Sciatic nerve (tissue), 2 donors: ENCODE results near the gene SDK2. TPM values are rescaled to one million over a fixed set of nuclear protein-coding genes. Genes with fewer than 3 reads are reported as not detected.
"Not testable (repeated sequence)": the region's sequence is repeated elsewhere in the genome, so short reads cannot be mapped to it uniquely, and the experiment has no call there.

Source experiments
- ATAC-seq: fragments of 200-7000 bp; cut with Tn5 transposase; one replicate; pipeline ENCODE4 v1.9.1; 2020; ENCODE audit warnings: mild to moderate bottlenecking, moderate library complexity
- DNase-seq: peaks from one replicate; pipeline ENCODE4 v3.0.0-alpha.2; 2020; ENCODE audit warnings: low spot score
- intact Hi-C: fragments of 100-400 bp; cut with DNase I; formaldehyde crosslinking; loops from one replicate; pipeline ENCODE4 v1.14.2; 2022
- total RNA-seq: library from RNA; stranded (reverse); fragmentation: NEBNext Ultra II Directional; extraction: Animal tissue kit (Norgen Biotek cat#: 25700); gene quantifications from one replicate; pipeline ENCODE4 v1.2.1, GENCODE V29; 2021
- donor health status: DM: no; HTN: no; CAD: no.
- donor health status: DM: no; HTN: no; CAD: no.

The SDK2 gene
- total RNA-seq, 1 donor from 2014 or later: 10.8 TPM

DNA sequence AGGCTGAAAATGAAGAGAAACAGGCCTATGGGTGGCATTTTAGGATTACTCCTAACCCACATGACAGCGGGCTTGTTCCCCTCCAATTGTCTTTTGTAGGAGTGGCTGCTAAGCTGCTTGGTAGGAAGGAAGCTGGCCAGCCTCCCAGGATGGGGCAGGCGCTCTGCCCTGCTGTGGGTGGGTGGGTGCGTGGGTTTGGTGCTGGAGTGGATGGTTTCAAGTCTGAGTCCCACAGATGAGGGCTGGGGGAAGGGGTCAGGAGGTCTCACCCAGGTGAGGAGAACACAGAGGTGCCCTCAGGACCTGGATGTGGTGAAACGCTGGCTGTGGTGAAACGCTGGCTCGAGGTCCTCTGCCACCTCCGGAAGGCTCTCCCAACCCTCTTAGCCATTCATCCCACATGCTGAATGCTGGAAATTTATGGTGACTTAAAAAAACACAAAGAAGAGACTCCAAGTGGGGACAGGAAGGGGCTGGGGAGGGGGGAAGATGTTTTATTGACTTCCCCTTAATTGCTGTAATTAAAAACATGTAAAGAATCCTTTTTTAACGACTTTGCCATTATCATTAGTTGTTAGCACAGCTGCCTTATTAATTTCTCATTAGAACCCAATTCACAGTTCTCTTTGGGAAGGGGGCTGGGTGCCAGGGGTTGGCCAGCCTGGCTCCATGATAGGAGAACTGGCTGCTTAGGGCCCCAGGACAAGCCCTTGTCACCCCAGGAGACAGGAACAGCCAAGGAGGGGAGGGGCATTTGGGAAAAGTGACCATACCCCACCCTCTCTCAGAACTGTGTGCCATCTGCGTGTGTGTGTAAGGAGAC lies 178.9 kb downstream of the SDK2 start:
- intact Hi-C loops: no loop called here
- DNase-seq (no peak), ATAC-seq (no peak)

DNA sequence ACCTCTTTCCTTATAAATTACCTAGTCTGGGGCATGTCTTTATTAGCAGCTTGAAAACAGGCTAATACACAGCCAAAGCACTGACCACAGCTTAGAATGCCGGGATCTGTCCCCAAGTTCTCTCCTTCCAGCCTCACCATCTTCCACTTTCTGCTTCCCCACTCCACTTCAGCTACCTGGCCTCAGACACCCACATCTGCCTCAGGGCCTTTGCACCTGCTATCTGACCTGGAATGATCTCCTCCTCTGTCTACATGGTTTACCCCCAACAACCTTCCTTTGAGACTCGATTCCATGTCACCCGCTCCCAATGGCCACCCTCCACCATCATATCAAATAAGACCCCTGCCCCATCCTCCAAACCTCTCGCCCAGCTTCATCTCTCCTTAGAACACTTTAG lies 179.8 kb downstream of the SDK2 start:
- ATAC-seq: no peak
- intact Hi-C loops: no loop called here
- no peak for DNase-seq

GRCh38 chr17:73463821-73464220 lies 180.4 kb downstream of the SDK2 start:
- DNase-seq: no peak
- ATAC-seq: no peak
- intact Hi-C loops: no loop called here

DNA sequence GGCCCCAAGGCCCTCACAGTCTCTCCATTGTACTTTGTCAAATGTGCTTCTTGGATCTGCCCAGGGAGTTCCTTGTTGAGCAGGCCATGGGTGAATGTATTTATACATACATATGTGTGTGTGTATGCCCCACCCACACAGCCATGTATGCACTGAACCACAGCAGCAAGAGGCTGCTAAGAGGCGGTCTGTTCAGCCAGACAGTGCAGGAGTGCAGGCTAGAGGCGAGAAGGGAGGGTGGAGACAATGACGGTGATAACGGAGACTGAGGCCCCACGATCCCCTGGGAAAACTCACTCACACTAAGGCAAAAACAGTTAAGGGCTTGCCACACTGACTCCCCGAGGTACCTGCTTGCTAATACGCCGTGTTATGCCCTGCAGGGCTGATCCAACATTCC lies 181.4 kb downstream of the SDK2 start:
- no peak for DNase-seq
- no peak for ATAC-seq
- intact Hi-C loops: no loop called here

DNA sequence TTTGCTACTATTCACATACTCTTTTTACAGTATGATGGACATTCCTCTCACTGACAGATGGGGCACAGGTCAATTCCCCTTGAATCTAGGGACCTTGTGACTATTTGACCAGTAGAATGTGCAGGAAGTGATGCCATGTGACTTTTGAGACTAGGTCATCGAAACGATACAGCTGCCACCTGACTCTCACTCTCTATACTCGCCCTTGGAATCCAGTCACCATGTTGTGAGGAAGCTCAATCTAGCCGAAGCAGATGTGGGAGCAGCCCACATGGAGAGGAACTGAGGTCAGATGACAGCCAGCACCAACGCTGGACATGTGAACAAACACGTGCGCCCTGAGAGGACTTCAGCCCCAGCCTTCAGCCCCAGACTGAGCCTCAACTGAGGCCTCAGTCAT lies 184.3 kb downstream of the SDK2 start:
- ATAC-seq: no peak
- intact Hi-C loops: no loop called here

DNA sequence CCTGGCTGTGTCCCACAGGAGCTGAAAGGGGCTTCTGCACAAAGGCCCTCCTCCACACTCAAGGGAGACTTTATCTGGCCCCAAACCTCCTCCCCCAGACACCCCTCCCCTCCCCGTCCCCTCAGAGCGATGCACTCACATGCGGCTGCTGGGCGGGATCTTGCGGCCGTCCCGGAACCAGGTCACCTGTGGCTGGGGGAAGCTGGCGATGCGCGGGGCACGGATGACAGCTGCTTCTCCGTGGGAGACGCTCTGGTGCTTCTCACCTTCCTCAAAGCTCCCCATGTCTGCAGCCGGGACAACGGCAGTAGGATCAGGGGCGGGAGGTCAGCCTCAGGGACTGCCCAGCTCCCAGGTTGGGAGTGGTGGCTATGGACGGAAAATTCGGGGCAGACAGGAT lies 188.5 kb downstream of the SDK2 start:
- DNase-seq: no peak
- intact Hi-C loops: no loop called here
- no peak for ATAC-seq

More for the DNA sequence above, 184.3 kb downstream of the SDK2 start:
- DNase-seq: no peak

DNA sequence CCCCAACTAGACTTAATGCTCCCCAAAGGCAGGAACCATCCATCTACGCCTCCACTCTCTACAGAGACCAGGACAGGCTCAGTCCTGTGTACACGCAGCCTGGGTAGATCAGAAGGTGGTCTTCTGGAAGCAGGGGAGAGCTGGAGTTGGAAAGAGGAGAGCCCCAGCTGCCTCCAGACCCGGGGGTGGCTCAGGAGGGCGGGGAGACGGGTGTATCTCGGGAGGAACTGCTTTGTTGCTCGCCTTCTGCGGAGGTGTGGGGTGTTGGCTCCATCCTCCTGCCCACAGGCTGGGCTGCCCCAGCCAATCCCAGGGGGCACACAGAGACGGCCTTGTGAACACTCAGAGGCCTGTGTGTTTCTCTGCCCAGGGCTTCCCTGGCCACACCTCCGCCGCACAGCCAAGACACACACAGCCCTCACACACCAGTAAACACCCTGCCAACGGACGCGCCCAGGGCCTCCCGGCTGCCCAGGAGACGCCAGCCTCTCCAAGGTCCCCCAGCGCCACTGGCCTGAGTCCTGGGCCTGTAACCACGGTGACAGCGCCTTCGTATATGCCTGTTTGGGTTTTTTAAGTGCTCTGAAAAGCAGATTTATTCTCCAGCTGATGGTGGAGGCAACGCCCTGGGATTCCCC lies 189.1 kb downstream of the SDK2 start:
- ATAC-seq: peak; percentile 63
- DNase-seq: no peak
- intact Hi-C loops: no loop called here

DNA sequence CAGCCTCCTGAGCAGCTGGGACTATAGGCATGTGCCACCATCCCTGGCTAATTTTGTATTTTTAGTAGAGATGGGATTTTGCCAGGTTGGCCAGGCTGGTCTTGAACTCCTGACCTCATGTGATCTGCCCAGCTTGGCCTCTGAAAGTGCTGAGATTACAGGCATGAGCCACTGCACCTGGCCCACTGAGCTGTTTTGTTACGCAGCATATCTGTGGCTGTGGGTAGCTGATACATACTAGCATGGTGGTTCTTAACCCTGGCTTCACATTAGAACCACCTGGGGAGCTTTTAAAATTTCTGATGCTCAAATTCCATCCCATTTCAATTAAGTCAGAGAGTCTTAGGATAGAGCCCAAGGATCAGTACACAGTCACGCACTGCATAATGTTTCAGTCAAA lies 190.8 kb downstream of the SDK2 start:
- intact Hi-C loops, ATAC-seq, DNase-seq: not testable (repeated sequence)

GRCh38 chr17:73453090-73453489 lies 191.2 kb downstream of the SDK2 start:
- ATAC-seq (no peak), DNase-seq (no peak)
- intact Hi-C loops: no loop called here

- intact Hi-C loops: no loop called here
- ATAC-seq: no peak
- no peak for DNase-seq
Measured at GRCh38 chr17:73452009-73452408, 192.2 kb downstream of the SDK2 start.

DNA sequence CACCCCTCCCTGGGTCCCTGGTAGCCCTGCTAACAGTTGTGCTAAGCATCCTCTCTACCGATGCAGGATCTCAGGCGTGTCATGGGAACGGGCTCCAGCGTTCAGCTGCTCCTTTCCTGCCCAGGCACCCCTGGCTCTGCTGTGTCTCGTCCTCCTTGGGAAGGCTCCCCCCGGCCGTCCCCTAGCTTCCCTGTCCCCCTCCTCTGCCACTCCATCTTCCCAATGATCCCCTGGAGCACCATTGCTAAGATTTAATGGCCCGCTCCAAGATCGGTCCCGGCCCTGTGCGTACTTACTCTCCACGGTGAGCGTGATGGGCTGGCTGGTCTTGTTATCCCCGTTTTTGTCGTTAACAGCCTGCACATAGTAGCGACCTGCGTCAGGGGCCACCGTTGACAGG lies 196.9 kb downstream of the SDK2 start:
- ATAC-seq: no peak
- no peak for DNase-seq
- intact Hi-C loops: no loop called here

DNA sequence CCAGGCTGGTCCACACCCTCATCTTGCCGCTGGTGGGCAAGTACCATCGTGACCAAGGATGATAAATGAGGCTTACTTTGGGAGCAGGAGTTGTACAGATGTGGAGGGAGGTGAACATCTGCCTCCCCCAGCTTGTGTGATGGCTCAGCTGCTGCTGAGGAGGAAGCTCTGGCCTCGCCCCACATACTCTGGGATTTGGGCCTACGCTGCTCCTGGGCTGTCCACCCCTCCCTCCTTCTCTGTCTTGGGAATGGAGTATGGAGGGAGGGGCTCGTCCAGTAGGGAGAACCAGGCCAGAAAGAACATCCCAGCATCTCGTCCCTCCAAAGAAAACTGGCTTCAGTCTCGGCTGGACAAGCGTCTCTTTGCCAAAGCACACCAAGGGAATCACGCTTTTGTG lies 197.6 kb downstream of the SDK2 start:
- intact Hi-C loops: no loop called here
- ATAC-seq (no peak), DNase-seq (no peak)

GRCh38 chr17:73445466-73445865 lies 198.8 kb downstream of the SDK2 start:
- intact Hi-C loops: no loop called here
- ATAC-seq: no peak
- no peak for DNase-seq

DNA sequence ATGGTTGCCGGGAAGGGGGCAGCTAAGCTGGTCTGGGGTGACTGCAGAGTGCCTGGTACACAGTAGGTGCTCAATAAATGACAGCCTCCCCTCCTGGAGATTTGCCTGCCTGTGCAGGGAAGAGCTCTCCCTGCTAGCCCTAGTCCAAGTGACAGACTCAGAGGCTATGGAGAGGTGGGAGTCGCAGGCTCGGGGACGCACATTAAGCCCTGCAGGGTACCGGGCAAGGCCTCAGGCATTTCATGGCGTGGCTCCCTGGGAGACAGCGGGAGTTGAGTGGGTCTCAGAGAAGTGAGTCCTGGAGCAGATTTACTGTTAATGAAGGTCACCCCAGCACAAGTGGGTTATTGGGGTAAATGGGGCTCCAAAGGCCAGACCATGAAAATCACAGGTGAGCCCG lies 200.2 kb downstream of the SDK2 start:
- intact Hi-C loops: no loop called here
- DNase-seq (no peak), ATAC-seq (no peak)

- DNase-seq (no peak), ATAC-seq (no peak)
- intact Hi-C loops: no loop called here
Measured at GRCh38 chr17:73439597-73439996, 204.6 kb downstream of the SDK2 start.

- no peak for ATAC-seq
- DNase-seq: no peak
- intact Hi-C loops: no loop called here
Measured at GRCh38 chr17:73437826-73438225, 206.4 kb downstream of the SDK2 start.

DNA sequence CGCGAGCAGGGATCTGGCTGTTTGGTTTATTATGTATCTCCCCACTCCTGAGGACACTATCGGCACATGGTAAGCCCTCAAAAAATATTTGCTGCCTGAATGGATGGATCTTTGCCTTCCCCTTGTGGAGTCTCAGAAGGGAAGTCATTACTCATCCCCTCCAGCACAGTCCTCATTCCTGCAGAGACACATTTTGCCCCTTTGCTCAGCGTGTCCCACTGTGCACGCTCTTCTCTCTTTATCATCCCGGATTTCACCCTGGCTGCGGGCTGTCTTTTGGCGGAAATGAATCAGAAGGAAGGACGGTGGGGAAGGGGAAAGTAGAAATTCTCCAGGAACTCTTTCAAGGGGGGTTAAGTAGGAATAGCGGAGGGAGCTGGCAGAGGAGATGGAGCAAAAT lies 207.3 kb downstream of the SDK2 start:
- ATAC-seq (no peak), DNase-seq (no peak)
- intact Hi-C loops: no loop called here

DNA sequence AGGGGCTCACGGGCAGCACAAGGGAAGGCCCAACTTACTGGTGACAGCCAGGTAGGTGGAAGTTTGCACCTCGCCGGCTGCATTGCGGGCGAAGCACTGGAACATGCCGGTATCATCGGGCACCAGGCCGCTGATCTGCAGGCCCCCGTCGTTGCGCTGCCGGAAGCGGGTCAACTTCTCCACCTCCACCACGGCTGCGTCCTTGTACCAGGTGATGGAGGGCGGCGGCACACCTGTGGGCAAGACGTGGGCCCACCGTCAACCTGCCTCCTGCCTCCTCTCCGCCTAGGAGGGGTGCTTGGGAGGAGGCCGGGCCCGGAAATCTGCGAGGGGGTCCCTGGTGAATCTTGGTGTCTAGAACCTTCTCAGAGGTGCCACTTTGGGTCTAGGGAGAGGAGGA lies 208.8 kb downstream of the SDK2 start:
- intact Hi-C loops: no loop called here
- no peak for ATAC-seq
- DNase-seq: no peak

- intact Hi-C loops: loop anchor here (5.0 kb wide), 1 partner anchor 273 kb away; no protein-coding TSS in a partner anchor
- no peak for DNase-seq
- ATAC-seq: no peak
Measured at GRCh38 chr17:73434154-73434553, 210.1 kb downstream of the SDK2 start.

DNA sequence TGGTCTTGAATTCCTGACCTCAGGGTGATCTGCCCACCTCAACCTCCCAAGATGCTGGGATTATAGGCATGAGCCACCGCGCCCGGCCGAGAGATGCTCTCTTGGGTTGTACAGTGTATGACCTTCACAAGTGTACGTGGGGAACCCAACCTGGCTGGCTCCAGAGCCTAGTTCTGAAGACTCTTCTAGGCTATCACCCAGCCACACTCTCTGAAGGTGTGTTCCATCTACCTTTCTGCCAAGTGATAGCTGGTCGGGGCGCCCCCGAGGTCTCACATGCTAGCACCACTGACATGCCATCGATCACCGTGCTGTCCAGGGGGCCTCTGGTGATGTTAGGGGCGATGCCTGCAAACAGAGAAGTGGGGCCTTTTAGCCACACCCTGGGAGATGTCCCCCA lies 210.7 kb downstream of the SDK2 start:
- intact Hi-C loops: loop anchor here (5.0 kb wide), 1 partner anchor 274 kb away; no protein-coding TSS in a partner anchor
- no peak for DNase-seq
- no peak for ATAC-seq
